Measurements from ENCODE around the gene RPA1. TPM values are rescaled to one million over a fixed set of nuclear protein-coding genes. Genes with fewer than 3 reads are reported as not detected.

Gene RPA1
- total and polyA plus RNA-seq, 7 donors = 22.1 to 82.1 (median 52.6) TPM

- Histone ChIP-seq H3K36me3 (ENCODE audit: insufficient read depth in 1 of 2, low read depth in 1 of 2) (peaks cover 3 to 64% of the 10 kb centered on the region in 2 donors), H3K27me3 (ENCODE audit: insufficient read depth in 3 of 3, low read length in 2 of 3) (no peaks in the 10 kb centered on the region), H3K9me3 (no peaks in the 10 kb centered on the region), H3K4me3 (no peak overlapping the region), H3K27ac (no peak overlapping the region), H3K4me1 (peaks cover 14% of the 10 kb centered on the region)
- DNase-seq (no peak), ATAC-seq (no peak)
- 51 to 91% (median 77%) methylated on average over 9 of the region's 9 CpGs for WGBS, 3 donors
- no peak for TF ChIP-seq CTCF (IDR thresholded peaks at IDR 0.05)
- intact Hi-C loops (cut with DNase I) = no loop called here
Measured at GRCh38 chr17:1873418-1873817, 43.6 kb downstream of the RPA1 start.

GRCh38 chr17:1875597-1875996 is 45.8 kb downstream of the RPA1 start:
- Histone ChIP-seq H3K27me3 (ENCODE audit: insufficient read depth in 3 of 3, low read length in 2 of 3) (no peaks in the 10 kb centered on the region), H3K36me3 (ENCODE audit: insufficient read depth in 1 of 2, low read depth in 1 of 2) (peaks cover 7 to 85% of the 10 kb centered on the region in 2 donors), H3K4me1 (peaks cover 8% of the 10 kb centered on the region), H3K27ac (peak overlapping the region; percentile 53), H3K4me3 (no peak overlapping the region), H3K9me3 (no peaks in the 10 kb centered on the region)
- intact Hi-C loops (cut with DNase I) = no loop called here
- no peak for TF ChIP-seq CTCF (IDR thresholded peaks at IDR 0.05)
- no peak for DNase-seq
- 35 to 85% (median 48%) methylated on average over 4 of the region's 4 CpGs for WGBS, 3 donors
- ATAC-seq = peak in 2 of 4 donors; percentile 69 to 80

- DNase-seq (no peak), ATAC-seq (peak in 1 of 4 donors; percentile 36)
- H3K4me1 ChIP-seq = peaks cover 8% of the 10 kb centered on the region
- no peaks in the 10 kb centered on the region for H3K27me3 ChIP-seq (ENCODE audit: insufficient read depth in 3 of 3, low read length in 2 of 3)
- H3K27ac ChIP-seq = no peak overlapping the region
- peaks cover 7 to 93% of the 10 kb centered on the region in 2 donors for H3K36me3 ChIP-seq (ENCODE audit: insufficient read depth in 1 of 2, low read depth in 1 of 2)
- 75 to 86% (median 79%) methylated on average over 17 of the region's 17 CpGs for WGBS, 3 donors
- no peak overlapping the region for H3K4me3 ChIP-seq
- no peaks in the 10 kb centered on the region for H3K9me3 ChIP-seq
- TF ChIP-seq CTCF (IDR thresholded peaks at IDR 0.05) = no peak
- intact Hi-C loops (cut with DNase I) = no loop called here
Measured at GRCh38 chr17:1878419-1879121, 48.8 kb downstream of the RPA1 start.

GRCh38 chr17:1880851-1881630 is 51.2 kb downstream of the RPA1 start:
- TF ChIP-seq CTCF (IDR thresholded peaks at IDR 0.05) = no peak
- intact Hi-C loops (cut with DNase I) = no loop called here
- H3K27ac ChIP-seq = no peak overlapping the region
- no peaks in the 10 kb centered on the region for H3K9me3 ChIP-seq
- no peaks in the 10 kb centered on the region for H3K27me3 ChIP-seq (ENCODE audit: insufficient read depth in 3 of 3, low read length in 2 of 3)
- no peaks in the 10 kb centered on the region for H3K4me1 ChIP-seq
- ATAC-seq (no peak), DNase-seq (no peak)
- 59 to 76% (median 67%) methylated on average over 12 of the region's 12 CpGs for WGBS, 3 donors
- no peak overlapping the region for H3K4me3 ChIP-seq
- peaks cover 14 to 95% of the 10 kb centered on the region in 2 donors for H3K36me3 ChIP-seq (ENCODE audit: insufficient read depth in 1 of 2, low read depth in 1 of 2)
